Stimulated activated CD4-positive, alpha-beta T cell treated with anti-CD3 and anti-CD28 coated beads, Interleukin-12 subunit alpha, Interleukin-12 subunit beta, amount 100 ng/mL, for 48 hours (primary cell): ENCODE data around the gene PTPRE.

ENCODE experiments used
- DNase-seq, 3 donors: peaks; one replicate each; pipeline ENCODE4 v3.0.0-alpha.2; 2020; ENCODE audit warnings: low read depth in 2 of 3, low spot score in 1 of 3

PTPRE gene

DNA sequence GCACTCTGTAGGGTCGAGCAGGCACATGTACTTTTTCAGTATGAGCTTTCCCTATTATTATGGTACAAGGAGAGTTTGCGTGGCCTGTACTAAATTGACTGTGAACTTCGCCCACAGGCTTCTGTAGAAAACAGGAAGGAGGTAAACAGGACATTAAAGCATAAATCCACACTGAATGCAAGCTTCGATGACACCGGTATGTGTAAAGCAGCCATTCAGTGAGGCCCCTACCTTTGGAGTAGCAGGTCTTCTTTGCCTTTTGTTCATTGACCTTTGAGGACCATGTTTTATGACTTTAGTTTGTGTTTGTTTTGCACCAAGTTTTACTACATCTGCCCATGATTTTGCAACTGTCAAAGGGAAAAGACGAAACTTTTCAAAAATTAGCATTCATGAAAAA is 204.8 kb downstream of the PTPRE start:
- DNase-seq, result no peak

- no peak for DNase-seq
Measured at GRCh38 chr10:128113026-128113425, 206.1 kb downstream of the PTPRE start.

GRCh38 chr10:128114901-128115300 is 208.0 kb downstream of the PTPRE start:
- no peak for DNase-seq

DNA sequence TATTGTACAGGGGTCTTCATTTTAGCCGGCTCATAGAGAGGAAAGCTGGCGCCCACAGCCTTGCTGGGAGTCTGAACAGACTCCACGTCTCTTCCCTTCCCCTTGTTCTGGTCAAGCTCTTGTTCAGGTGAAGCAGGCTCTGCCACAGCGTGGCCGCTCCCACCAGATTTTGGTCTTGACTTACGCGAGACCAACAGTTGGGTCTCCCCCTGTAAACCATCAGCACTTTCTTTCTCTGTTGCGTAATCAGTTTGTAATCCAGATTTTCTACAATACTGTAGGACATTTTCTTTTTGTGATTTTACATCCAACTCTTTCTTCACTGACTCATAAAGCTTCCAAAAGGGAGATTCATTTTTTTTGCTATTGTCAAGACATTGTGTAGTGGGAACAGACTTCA is 208.5 kb downstream of the PTPRE start:
- no peak for DNase-seq

DNA sequence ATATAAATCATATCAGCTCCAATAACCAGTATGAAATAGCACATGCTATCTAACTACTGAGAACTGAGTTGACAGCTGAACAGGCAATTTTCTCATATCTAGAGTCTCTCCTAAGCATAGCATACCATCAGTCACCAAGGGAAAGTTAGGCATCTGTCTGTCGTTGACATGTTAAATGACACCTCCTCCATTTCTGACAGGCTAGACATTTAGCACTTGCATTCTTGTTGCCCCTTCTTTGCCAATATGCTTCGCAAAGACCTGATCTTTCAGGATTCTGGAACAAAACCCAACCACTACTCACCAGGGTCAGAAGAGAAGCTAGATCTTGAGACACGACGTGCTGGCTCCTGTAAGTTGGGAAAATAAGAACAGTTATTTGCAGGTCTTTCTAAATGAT is 209.3 kb downstream of the PTPRE start:
- DNase-seq, result no peak

- DNase-seq, result no peak
Measured at GRCh38 chr10:128116851-128117615, 210.1 kb downstream of the PTPRE start.

DNA sequence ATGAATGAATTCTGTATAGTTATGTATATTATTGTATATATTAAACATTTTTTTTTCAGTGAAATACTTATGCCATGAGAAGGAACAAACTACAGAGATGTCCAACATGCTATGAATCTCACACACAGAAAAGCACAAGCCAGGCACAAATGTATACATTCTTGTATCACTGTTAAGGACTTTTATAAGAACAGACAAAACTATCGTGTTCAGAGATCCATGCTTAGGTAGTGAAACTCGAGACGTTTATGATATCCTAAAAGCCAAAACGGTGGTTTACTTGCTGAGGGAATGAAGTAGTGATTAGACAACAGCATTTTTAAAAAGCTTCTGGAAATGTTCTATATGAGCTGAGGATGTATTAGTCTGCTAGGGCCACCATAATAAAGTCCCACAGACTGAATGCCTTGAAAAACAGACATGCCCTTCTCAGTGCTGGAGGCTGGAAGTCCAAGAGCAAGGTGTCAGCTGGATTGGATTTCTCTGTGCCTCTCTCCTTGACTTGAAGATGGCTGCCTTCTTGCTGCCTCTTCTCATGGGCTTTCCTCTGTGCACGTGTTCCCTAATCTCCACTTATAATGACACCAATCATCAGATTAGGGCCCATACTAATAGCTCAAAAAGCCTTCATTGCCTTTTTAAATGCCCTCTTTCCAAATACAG is 215.0 kb downstream of the PTPRE start:
- DNase-seq, result no peak

DNA sequence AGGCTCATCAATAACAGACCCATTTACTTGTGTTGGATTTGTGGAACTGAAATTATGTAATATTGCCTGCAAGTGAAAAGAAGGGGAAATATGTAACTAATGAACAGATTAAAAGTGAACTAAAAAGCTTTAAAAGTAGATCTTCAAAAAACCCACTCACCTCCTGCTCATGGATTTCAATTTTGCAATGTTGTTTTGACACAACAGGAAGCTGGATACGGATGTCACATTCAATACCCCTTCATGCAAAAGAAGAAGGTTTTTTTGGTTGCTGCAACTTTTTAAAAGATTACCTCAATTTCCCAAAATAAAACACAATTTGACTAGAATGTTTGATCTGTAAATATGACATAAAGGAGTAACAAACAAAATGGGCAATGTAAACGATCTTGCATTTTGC is 216.0 kb downstream of the PTPRE start:
- no peak for DNase-seq

GRCh38 chr10:128123846-128124245 is 216.9 kb downstream of the PTPRE start:
- DNase-seq, result no peak

- DNase-seq, result no peak
Measured at GRCh38 chr10:128124813-128125403, 218.0 kb downstream of the PTPRE start.

DNA sequence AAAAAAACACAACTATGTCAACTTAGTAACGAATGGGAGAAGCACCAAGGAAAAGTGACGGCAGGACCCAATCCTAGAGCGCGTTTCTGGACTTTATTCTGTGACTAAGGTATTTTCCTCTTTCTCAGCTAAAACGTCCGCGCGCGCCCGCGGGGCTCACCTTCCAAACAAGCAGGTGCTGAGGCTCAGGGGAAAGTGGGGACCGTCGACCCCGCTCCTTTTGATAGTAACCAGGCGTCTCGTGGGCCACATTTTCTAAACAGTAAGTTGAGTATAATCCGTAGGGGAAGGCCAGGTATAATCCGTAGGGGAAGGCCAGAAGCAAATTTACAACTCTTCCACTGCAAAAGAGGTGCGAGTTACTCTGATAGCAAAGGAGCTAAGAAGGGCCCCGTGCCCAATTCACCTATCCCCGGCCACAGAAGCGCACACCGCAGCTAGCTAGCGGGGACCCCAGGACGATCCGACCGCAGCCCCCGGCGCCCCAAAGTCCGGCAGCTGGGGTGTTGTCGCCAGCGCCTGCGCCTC is 218.6 kb downstream of the PTPRE start:
- DNase-seq, result peak in 1 of 3 donors; percentile 14

GRCh38 chr10:128125944-128126764 is 219.3 kb downstream of the PTPRE start, which contains the start of gene MKI67:
MKI67 (minus strand) TSS chr10:128126423; CDS start chr10:128125667, 756 bp downstream.
- peak; percentile 84 to 87 (median 87) for DNase-seq

GRCh38 chr10:128128582-128128981 is 221.7 kb downstream of the PTPRE start:
- DNase-seq, result no peak

DNA sequence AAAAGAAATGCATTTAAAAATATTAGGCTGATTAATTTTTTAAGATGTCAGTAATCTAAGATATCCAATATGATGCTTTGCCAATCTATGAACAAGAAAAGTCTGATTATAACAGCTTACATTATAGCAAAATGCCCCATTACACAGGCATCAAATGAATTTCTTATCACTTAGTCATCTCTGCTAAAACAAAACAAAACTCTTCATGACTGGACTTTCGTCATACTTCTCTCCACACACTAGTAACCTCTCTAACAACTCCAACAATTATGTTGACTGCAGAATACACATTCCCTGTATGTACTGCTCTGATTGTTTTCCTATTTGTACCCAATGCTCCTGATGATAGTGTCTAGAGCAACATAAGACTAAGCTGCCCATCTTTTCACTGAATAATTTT is 223.1 kb downstream of the PTPRE start:
- no peak for DNase-seq
